CD4-positive, alpha-beta T cell (primary cell): Measurements from ENCODE around the gene TREH. TPM values are rescaled to one million over a fixed set of nuclear protein-coding genes. Genes with fewer than 3 reads are reported as not detected.
A peak's percentile ranks its signal among the peaks of the same experiment; 100 is the strongest.

Source experiments
- ATAC-seq: fragments of 200-7000 bp; cut with Tn5 transposase; one replicate; pipeline ENCODE4 v1.10.0; 2022; ENCODE audit warnings: mild to moderate bottlenecking; ENCODE audit not compliant: poor library complexity
- CTCF ChIA-PET: fragments of 350-600 bp; sonication (Branson Sonifier 250); formaldehyde crosslinking; loops from one replicate; lab custom pipeline; 2021; ENCODE audit warnings: antibody characterized with exemption, inconsistent platforms; lab: Charles Lee
- POLR2A ChIA-PET: fragments of 350-600 bp; sonication (Branson Sonifier 250); formaldehyde crosslinking; loops from one replicate; lab custom pipeline; 2021; ENCODE audit warnings: antibody characterized with exemption, inconsistent platforms; lab: Charles Lee
- DNase-seq, 14 experiments: peaks; one replicate each; pipeline ENCODE4 v3.0.0-alpha.2; 2013 to 2020; ENCODE audit warnings: mixed read lengths in 2 of 14
- H3K27ac ChIP-seq, 2 donors: one replicate each; pipeline versions ENCODE4 v1.5.1 to v1.7.0; 2013; ENCODE audit warnings: low read length in 2 of 2, low read depth in 1 of 2, mild to moderate bottlenecking in 1 of 2
- H3K27me3 ChIP-seq, 2 experiments: 1 replicate in 1 of 2; 2 replicates in 1 of 2; pipeline versions ENCODE4 v1.6.1 to v1.7.0; 2013; ENCODE audit warnings: low read length in 2 of 2, control low read depth in 1 of 2, mild to moderate bottlenecking in 1 of 2, moderate library complexity in 1 of 2; ENCODE audit not compliant: insufficient read depth in 2 of 2, control insufficient read depth in 1 of 2
- H3K36me3 ChIP-seq: one replicate; pipeline ENCODE4 v1.6.1; 2013; ENCODE audit warnings: low read length, control low read depth; ENCODE audit not compliant: insufficient read depth
- H3K4me1 ChIP-seq: one replicate; pipeline ENCODE4 v1.6.1; 2013; ENCODE audit warnings: low read length, control low read depth; ENCODE audit not compliant: insufficient read depth
- H3K4me3 ChIP-seq: one replicate; pipeline ENCODE4 v1.5.1; 2013; ENCODE audit warnings: mild to moderate bottlenecking, low read length, moderate library complexity
- H3K9me3 ChIP-seq, 2 experiments: 1 replicate in 1 of 2; 2 replicates in 1 of 2; pipeline versions ENCODE4 v1.6.1 to v1.7.0; 2013; ENCODE audit warnings: low read length in 2 of 2, mild to moderate bottlenecking in 2 of 2, control low read depth in 1 of 2, moderate library complexity in 1 of 2; ENCODE audit not compliant: control insufficient read depth in 1 of 2, insufficient read depth in 1 of 2
- H3K27ac Mint-ChIP-seq: one replicate; pipeline ENCODE4 v1.8.0; 2020; ENCODE audit warnings: mixed read lengths
- H3K27me3 Mint-ChIP-seq: one replicate; pipeline ENCODE4 v1.8.0; 2021; ENCODE audit warnings: mixed read lengths
- H3K36me3 Mint-ChIP-seq: one replicate; pipeline ENCODE4 v1.8.0; 2021; ENCODE audit warnings: low read depth, mixed read lengths
- H3K4me1 Mint-ChIP-seq: one replicate; pipeline ENCODE4 v1.8.0; 2021; ENCODE audit warnings: low read depth, mixed read lengths
- H3K4me3 Mint-ChIP-seq: one replicate; pipeline ENCODE4 v1.8.0; 2020; ENCODE audit warnings: mild to moderate bottlenecking, mixed read lengths
- H3K9me3 Mint-ChIP-seq: one replicate; pipeline ENCODE4 v1.8.0; 2020; ENCODE audit warnings: mixed read lengths
- intact Hi-C, 2 experiments: fragments of 100-400 bp; cut with DNase I in 1 of 2; cut with micrococcal nuclease in 1 of 2; formaldehyde crosslinking; loops; one replicate each; pipeline versions ENCODE4 v1.15.1 to v1.9.0; 2023 to 2025; cut with DNase I, micrococcal nuclease
- total RNA-seq, 174 experiments: library from RNA in 2 of 174; stranded (reverse) in 2 of 174; gene quantifications; one replicate each; pipeline ENCODE4 v1.2.3 and lab custom pipeline; 2021 to 2026
- TF ChIP-seq, protein P1 (sequence below): fragments of 200-600 bp; IDR thresholded peaks from one replicate; pipeline ENCODE4 v1.8.0; 2022; ENCODE audit warnings: antibody characterized with exemption, mild to moderate bottlenecking

Gene TREH
- total RNA-seq, 2 experiments from 2014 or later: not detected

DNA sequence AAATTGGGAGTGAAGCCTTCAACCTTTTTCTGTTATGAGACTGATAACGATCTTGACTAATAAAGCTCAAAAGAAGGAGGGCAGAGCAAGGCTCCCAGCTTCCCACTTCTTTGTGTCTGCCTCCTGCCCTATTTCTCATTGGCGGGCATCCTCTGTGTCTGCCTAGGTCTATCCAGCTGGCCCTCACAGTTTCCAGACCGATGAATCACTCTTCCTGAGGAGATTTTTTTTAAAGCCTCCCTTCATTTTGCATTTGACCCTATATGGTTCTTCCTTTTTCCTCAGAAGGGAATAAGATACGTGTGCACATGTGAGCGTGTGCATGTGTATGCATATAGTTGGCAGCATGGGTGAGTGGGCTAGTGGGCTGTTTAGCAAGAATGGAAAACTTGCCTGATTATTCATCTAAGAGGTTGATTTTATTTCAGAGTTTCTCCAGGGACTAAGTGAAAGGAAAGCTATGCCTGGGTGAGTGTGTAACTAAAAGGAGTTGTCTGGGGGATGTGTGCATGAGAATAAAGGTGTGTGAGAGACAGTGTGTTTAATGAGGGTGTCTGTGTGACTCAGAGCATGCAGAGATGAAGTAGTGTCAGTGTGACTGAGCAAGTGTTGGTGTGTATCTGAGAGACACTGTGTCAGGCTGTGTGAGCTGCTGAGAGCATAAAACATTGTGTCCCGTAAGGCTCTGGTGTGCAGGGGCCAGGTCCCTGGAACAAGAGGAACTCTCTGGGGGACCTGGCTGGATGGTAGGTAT is 59.8 kb downstream of the TREH start:
- no peak for ATAC-seq

DNA sequence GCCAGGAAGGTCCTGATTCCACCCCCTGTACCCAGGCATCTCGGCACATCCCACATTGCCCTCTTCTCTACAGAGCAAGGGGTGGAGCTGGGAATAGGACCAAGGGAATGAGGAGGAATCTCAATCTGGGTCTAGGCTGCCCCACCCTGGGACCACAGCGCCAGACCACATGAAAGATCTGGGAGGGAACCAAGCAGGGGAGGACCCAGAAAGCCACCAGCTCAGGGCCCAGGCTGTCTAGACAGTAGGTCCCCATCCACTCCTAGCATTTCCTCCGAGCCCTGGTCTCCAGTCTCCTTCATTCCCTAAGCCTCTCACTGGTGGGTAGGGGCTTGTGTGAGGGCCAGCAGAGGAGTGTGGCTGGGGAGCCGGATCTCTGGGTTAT is 60.5 kb downstream of the TREH start:
- Histone ChIP-seq H3K27ac (no peak overlapping the region), H3K4me1 (peaks cover 13% of the 10 kb centered on the region), H3K36me3 (no peaks in the 10 kb centered on the region), H3K9me3 (no peaks in the 10 kb centered on the region), H3K27me3 (peaks cover 9 to 12% of the 10 kb centered on the region in 2 experiments), H3K4me3 (no peak overlapping the region)
- ChIA-PET POLR2A (interaction anchor here (0.5 to 0.6 kb wide), 2 partner anchors 39 to 861 kb away, joined by 3 read pairs; no protein-coding TSS in a partner anchor), CTCF (no interaction called here)
- DNase-seq: no peak
- H3K4me3 Mint-ChIP-seq: no peak overlapping the region
- peaks cover 5% of the 10 kb centered on the region for H3K4me1 Mint-ChIP-seq
- H3K36me3 Mint-ChIP-seq: no peaks in the 10 kb centered on the region
- H3K27ac Mint-ChIP-seq: no peak overlapping the region
- no peaks in the 10 kb centered on the region for H3K9me3 Mint-ChIP-seq
- TF ChIP-seq, protein P1, sequence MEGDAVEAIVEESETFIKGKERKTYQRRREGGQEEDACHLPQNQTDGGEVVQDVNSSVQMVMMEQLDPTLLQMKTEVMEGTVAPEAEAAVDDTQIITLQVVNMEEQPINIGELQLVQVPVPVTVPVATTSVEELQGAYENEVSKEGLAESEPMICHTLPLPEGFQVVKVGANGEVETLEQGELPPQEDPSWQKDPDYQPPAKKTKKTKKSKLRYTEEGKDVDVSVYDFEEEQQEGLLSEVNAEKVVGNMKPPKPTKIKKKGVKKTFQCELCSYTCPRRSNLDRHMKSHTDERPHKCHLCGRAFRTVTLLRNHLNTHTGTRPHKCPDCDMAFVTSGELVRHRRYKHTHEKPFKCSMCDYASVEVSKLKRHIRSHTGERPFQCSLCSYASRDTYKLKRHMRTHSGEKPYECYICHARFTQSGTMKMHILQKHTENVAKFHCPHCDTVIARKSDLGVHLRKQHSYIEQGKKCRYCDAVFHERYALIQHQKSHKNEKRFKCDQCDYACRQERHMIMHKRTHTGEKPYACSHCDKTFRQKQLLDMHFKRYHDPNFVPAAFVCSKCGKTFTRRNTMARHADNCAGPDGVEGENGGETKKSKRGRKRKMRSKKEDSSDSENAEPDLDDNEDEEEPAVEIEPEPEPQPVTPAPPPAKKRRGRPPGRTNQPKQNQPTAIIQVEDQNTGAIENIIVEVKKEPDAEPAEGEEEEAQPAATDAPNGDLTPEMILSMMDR: no peak
- intact Hi-C loops: no loop called here
- peaks cover 21% of the 10 kb centered on the region for H3K27me3 Mint-ChIP-seq
- no peak for ATAC-seq

More for the DNA sequence above, 59.8 kb downstream of the TREH start:
- TF ChIP-seq, protein P1: no peak
- no peaks in the 10 kb centered on the region for H3K9me3 ChIP-seq
- ChIA-PET POLR2A (interaction anchor here (0.5 to 0.6 kb wide), 2 partner anchors 38 to 862 kb away, joined by 3 read pairs; no protein-coding TSS in a partner anchor), CTCF (no interaction called here)
- no peak overlapping the region for H3K27ac ChIP-seq
- H3K36me3 ChIP-seq: no peaks in the 10 kb centered on the region
- peaks cover 13% of the 10 kb centered on the region for H3K4me1 ChIP-seq
- Mint-ChIP-seq H3K27ac (no peak overlapping the region), H3K9me3 (no peaks in the 10 kb centered on the region), H3K27me3 (peaks cover 20% of the 10 kb centered on the region), H3K4me1 (peaks cover 5% of the 10 kb centered on the region), H3K36me3 (no peaks in the 10 kb centered on the region), H3K4me3 (no peak overlapping the region)
- DNase-seq: peak in 2 of 14 experiments; percentile 37 to 48
- intact Hi-C loops: no loop called here
- peaks cover 9 to 10% of the 10 kb centered on the region in 2 experiments for H3K27me3 ChIP-seq
- H3K4me3 ChIP-seq: no peak overlapping the region

- CTCF ChIA-PET: no interaction called here
- ATAC-seq: no peak
- no peak overlapping the region for H3K27ac ChIP-seq
- DNase-seq: no peak
- no peaks in the 10 kb centered on the region for H3K9me3 ChIP-seq
- Mint-ChIP-seq H3K9me3 (no peaks in the 10 kb centered on the region), H3K27ac (no peak overlapping the region), H3K4me1 (peaks cover 5% of the 10 kb centered on the region), H3K27me3 (peaks cover 26% of the 10 kb centered on the region), H3K36me3 (no peaks in the 10 kb centered on the region), H3K4me3 (no peak overlapping the region)
- intact Hi-C loops: no loop called here
- peaks cover 13% of the 10 kb centered on the region for H3K4me1 ChIP-seq
- peaks cover 9 to 12% of the 10 kb centered on the region in 2 experiments for H3K27me3 ChIP-seq
- POLR2A ChIA-PET: interaction anchor here (0.6 kb wide), 1 partner anchor 40 kb away, joined by 3 read pairs; no protein-coding TSS in a partner anchor
- no peak overlapping the region for H3K4me3 ChIP-seq
- TF ChIP-seq, protein P1: no peak
- H3K36me3 ChIP-seq: no peaks in the 10 kb centered on the region
These were observed 61.1 kb downstream of the TREH start for GRCh38 chr11:118618115-118618990.
